Measurements from ENCODE around the gene FAM13C.

Gene FAM13C

DNA sequence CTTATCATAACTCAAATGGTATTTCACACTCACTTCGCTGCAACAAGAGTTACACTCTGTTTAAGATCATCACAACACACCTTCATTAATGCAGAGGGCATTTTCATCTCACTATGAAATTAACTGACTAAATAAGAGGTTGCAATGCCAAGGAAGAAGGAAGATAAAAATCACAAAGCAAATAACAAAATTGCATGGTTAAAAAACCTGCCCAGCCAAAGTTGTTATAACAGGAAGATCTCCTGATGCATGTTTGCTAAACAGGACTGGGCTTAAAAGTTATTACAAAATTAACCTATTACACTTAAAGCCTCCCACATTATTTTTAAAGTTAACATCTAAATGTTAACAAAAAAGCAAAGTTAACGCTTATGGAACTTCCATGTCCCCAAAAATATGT is 11.8 kb downstream of the FAM13C start:
- H4K20me1 ChIP-seq (ENCODE audit: control insufficient read depth, insufficient read depth, low read depth, low read length) = no peaks in the 10 kb centered on the region
- H3K4me2 ChIP-seq (ENCODE audit: low read length) = no peak overlapping the region
- no peaks in the 10 kb centered on the region for H3K79me2 ChIP-seq (ENCODE audit: control insufficient read depth, low read length)
- H3K36me3 ChIP-seq (ENCODE audit: control insufficient read depth, low read length) = no peaks in the 10 kb centered on the region
- H3F3A ChIP-seq (ENCODE audit: control insufficient read depth, insufficient read depth) = no peaks in the 10 kb centered on the region
- H3K9me2 ChIP-seq (replicated peaks; ENCODE audit: control insufficient read depth, low read length) = no peaks in the 10 kb centered on the region
- H3K9me3 ChIP-seq (ENCODE audit: control insufficient read depth, insufficient read depth, low read length) = no peaks in the 10 kb centered on the region
- no peak for TF ChIP-seq EZH2phosphoT487 (IDR thresholded peaks at IDR 0.05; ENCODE audit: borderline replicate concordance, low read length)
- TF ChIP-seq, protein P1, sequence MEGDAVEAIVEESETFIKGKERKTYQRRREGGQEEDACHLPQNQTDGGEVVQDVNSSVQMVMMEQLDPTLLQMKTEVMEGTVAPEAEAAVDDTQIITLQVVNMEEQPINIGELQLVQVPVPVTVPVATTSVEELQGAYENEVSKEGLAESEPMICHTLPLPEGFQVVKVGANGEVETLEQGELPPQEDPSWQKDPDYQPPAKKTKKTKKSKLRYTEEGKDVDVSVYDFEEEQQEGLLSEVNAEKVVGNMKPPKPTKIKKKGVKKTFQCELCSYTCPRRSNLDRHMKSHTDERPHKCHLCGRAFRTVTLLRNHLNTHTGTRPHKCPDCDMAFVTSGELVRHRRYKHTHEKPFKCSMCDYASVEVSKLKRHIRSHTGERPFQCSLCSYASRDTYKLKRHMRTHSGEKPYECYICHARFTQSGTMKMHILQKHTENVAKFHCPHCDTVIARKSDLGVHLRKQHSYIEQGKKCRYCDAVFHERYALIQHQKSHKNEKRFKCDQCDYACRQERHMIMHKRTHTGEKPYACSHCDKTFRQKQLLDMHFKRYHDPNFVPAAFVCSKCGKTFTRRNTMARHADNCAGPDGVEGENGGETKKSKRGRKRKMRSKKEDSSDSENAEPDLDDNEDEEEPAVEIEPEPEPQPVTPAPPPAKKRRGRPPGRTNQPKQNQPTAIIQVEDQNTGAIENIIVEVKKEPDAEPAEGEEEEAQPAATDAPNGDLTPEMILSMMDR (IDR thresholded peaks at IDR 0.05; ENCODE audit: low read depth, low read length, poor library complexity, severe bottlenecking) = no peak
- no peak overlapping the region for H3K27ac ChIP-seq (ENCODE audit: low read depth, low read length)
- H3K4me1 ChIP-seq (ENCODE audit: control insufficient read depth, low read length) = no peaks in the 10 kb centered on the region
- H3K4me3 ChIP-seq (ENCODE audit: low read length) = no peak overlapping the region
- no peaks in the 10 kb centered on the region for H3K27me3 ChIP-seq (ENCODE audit: control insufficient read depth, low read length)

DNA sequence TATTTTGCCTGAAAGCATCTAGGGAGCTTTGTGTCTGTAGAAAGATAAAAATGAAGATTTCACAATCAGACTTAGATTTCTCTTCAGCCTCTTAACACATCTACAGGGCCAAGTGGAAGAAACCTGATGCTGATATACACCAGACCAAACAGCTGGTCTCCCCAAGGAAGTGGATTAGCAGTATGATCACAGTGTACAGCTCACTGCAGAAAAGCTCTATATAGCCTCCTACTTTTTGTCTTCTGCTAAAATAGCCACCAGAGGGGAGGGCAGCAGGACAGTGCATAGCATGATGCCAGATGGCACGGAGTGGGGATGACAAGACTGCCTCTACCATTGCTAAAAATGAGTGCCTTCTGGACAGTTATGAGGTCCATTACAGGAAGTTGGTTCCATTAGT is 16.0 kb downstream of the FAM13C start:
- Histone ChIP-seq H3K79me2 (ENCODE audit: control insufficient read depth, low read length) (no peaks in the 10 kb centered on the region), H3K9me3 (ENCODE audit: control insufficient read depth, insufficient read depth, low read length) (no peaks in the 10 kb centered on the region), H3K4me3 (ENCODE audit: low read length) (no peak overlapping the region), H3K9me2 (replicated peaks; ENCODE audit: control insufficient read depth, low read length) (no peaks in the 10 kb centered on the region), H3F3A (ENCODE audit: control insufficient read depth, insufficient read depth) (no peaks in the 10 kb centered on the region), H3K36me3 (ENCODE audit: control insufficient read depth, low read length) (no peaks in the 10 kb centered on the region), H4K20me1 (ENCODE audit: control insufficient read depth, insufficient read depth, low read depth, low read length) (no peaks in the 10 kb centered on the region), H3K27ac (ENCODE audit: low read depth, low read length) (no peak overlapping the region), H3K4me1 (ENCODE audit: control insufficient read depth, low read length) (no peaks in the 10 kb centered on the region), H3K27me3 (ENCODE audit: control insufficient read depth, low read length) (no peaks in the 10 kb centered on the region), H3K4me2 (ENCODE audit: low read length) (no peak overlapping the region)
- TF ChIP-seq EZH2phosphoT487 (IDR thresholded peaks at IDR 0.05; ENCODE audit: borderline replicate concordance, low read length) = no peak
- TF ChIP-seq, protein P1 (IDR thresholded peaks at IDR 0.05; ENCODE audit: low read depth, low read length, poor library complexity, severe bottlenecking) = no peak

DNA sequence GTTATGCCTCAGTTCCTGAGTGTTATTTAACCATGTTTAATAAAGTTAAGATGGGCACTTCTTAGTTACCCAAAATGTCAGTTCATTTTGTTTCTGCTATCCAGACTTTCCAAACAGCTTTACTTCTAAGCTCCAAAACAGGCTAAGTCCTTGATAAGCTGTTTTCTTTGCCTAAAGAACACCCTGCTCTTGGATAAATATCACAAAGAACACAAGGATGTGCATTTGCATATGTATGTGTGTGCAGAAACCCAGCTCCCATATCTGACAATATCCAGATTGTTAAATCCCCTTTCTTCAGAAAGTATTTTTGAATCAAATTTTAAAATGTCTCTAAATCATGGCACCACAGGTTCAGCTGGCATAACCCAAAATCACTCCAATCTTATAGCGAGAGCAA is 19.6 kb downstream of the FAM13C start:
- no peaks in the 10 kb centered on the region for H4K20me1 ChIP-seq (ENCODE audit: control insufficient read depth, insufficient read depth, low read depth, low read length)
- no peaks in the 10 kb centered on the region for H3K9me2 ChIP-seq (replicated peaks; ENCODE audit: control insufficient read depth, low read length)
- no peaks in the 10 kb centered on the region for H3K4me1 ChIP-seq (ENCODE audit: control insufficient read depth, low read length)
- H3K36me3 ChIP-seq (ENCODE audit: control insufficient read depth, low read length) = no peaks in the 10 kb centered on the region
- no peaks in the 10 kb centered on the region for H3F3A ChIP-seq (ENCODE audit: control insufficient read depth, insufficient read depth)
- H3K79me2 ChIP-seq (ENCODE audit: control insufficient read depth, low read length) = no peaks in the 10 kb centered on the region
- H3K4me3 ChIP-seq (ENCODE audit: low read length) = no peak overlapping the region
- no peak overlapping the region for H3K27ac ChIP-seq (ENCODE audit: low read depth, low read length)
- TF ChIP-seq EZH2phosphoT487 (IDR thresholded peaks at IDR 0.05; ENCODE audit: borderline replicate concordance, low read length) = no peak
- TF ChIP-seq, protein P1 (IDR thresholded peaks at IDR 0.05; ENCODE audit: low read depth, low read length, poor library complexity, severe bottlenecking) = no peak
- no peaks in the 10 kb centered on the region for H3K27me3 ChIP-seq (ENCODE audit: control insufficient read depth, low read length)
- H3K4me2 ChIP-seq (ENCODE audit: low read length) = no peak overlapping the region
- H3K9me3 ChIP-seq (ENCODE audit: control insufficient read depth, insufficient read depth, low read length) = no peaks in the 10 kb centered on the region

GRCh38 chr10:59342000-59342399 is 20.3 kb downstream of the FAM13C start:
- Histone ChIP-seq H3K4me3 (ENCODE audit: low read length) (no peak overlapping the region), H4K20me1 (ENCODE audit: control insufficient read depth, insufficient read depth, low read depth, low read length) (no peaks in the 10 kb centered on the region), H3K27me3 (ENCODE audit: control insufficient read depth, low read length) (no peaks in the 10 kb centered on the region), H3K79me2 (ENCODE audit: control insufficient read depth, low read length) (no peaks in the 10 kb centered on the region), H3K9me3 (ENCODE audit: control insufficient read depth, insufficient read depth, low read length) (no peaks in the 10 kb centered on the region), H3K9me2 (replicated peaks; ENCODE audit: control insufficient read depth, low read length) (no peaks in the 10 kb centered on the region), H3K36me3 (ENCODE audit: control insufficient read depth, low read length) (no peaks in the 10 kb centered on the region), H3F3A (ENCODE audit: control insufficient read depth, insufficient read depth) (no peaks in the 10 kb centered on the region), H3K27ac (ENCODE audit: low read depth, low read length) (no peak overlapping the region), H3K4me2 (ENCODE audit: low read length) (no peak overlapping the region), H3K4me1 (ENCODE audit: control insufficient read depth, low read length) (no peaks in the 10 kb centered on the region)
- TF ChIP-seq, protein P1 (IDR thresholded peaks at IDR 0.05; ENCODE audit: low read depth, low read length, poor library complexity, severe bottlenecking) = no peak
- no peak for TF ChIP-seq EZH2phosphoT487 (IDR thresholded peaks at IDR 0.05; ENCODE audit: borderline replicate concordance, low read length)

Data from DOHH2 (cell line).